ENCODE results near the gene CMKLR1. TPM values are rescaled to one million over a fixed set of nuclear protein-coding genes. Genes with fewer than 3 reads are reported as not detected.
A peak's percentile ranks its signal among the peaks of the same experiment; 100 is the strongest.

CMKLR1 gene
- total RNA-seq, 4 donors from 2014 or later = 0.19 to 5.7 (median 2.5) TPM

DNA sequence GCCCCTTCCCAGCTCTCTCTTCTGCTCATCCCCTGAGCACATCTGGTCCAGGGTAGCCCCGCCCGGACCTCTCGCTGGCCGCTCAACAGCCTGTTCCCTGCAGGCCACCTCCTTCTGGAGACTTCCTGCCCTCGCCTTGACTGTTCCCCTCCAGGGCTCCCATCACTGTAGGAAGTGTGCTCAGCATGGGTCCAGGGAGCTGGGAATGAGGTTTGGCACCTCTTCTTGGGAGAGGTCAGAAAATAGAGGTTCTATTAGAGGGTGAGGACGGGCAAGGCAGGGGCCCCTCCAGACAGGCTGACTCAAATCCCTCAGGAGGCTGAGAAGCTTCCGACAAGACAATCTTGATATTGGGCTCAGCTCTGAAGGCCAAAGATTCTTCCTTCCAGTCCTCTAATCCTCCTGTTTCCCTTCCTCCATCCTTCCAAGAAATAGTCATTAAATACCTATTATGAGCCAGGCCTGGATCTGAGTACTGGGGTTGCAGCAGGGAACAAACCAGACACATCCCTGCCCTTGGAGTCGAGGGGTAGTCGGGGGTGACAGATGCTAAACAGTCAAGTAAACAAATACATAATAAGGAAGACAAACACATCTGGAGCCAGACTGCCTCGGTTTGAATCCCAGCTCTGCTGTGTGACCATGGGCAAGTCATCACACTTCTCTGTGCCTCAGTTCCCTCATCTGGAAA, 30.6 kb downstream of the CMKLR1 start:
- Histone ChIP-seq H3K9me3 (no peaks in the 10 kb centered on the region), H3K4me1 (peaks cover 21 to 81% (median 40%) of the 10 kb centered on the region in 3 donors), H3K27ac (peak overlapping the region in 1 of 4 donors; percentile 27), H3K4me3 (no peak overlapping the region), H3K27me3 (peaks cover 0 to 25% (median 0%) of the 10 kb centered on the region in 4 donors), H3K36me3 (no peaks in the 10 kb centered on the region)
- 46 to 56% methylated on average over 4 to 5 of the region's 10 CpGs for WGBS, 2 donors
- intact Hi-C loops (cut with DNase I) = no loop called here
- no peak for DNase-seq
- TF ChIP-seq POLR2A (IDR thresholded peaks at IDR 0.05) (no peak), CTCF (IDR thresholded peaks at IDR 0.05) (no peak)

DNA sequence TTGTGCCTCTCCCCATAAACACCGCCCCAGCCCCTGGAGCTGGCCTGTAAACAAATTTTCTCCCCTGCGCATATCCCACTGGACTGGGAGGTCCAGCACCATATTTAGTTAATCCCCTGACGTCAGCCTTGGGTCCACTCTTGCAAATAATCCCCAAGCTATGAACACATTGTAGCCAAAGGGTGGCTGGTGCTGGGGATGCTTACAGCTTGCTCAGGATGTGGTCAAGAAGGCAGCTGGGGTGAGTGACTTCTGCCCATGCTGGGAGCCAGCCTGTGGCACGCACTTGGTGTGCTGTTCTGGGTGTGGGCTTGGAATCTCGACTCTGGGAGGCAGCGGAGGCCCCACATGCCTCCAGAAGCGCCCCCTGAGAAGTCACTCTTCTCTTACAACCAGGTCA, 32.1 kb downstream of the CMKLR1 start:
- H3K27me3 ChIP-seq = peaks cover 0 to 39% (median 0%) of the 10 kb centered on the region in 4 donors
- peak overlapping the region in 3 of 4 donors; percentile 57 to 83 (median 80) for H3K27ac ChIP-seq
- H3K4me1 ChIP-seq = peaks cover 21 to 81% (median 46%) of the 10 kb centered on the region in 3 donors
- 68 to 73% methylated on average over 6 of the region's 7 CpGs for WGBS, 2 donors
- no peak for DNase-seq
- no peaks in the 10 kb centered on the region for H3K36me3 ChIP-seq
- no peaks in the 10 kb centered on the region for H3K9me3 ChIP-seq
- intact Hi-C loops (cut with DNase I) = no loop called here
- TF ChIP-seq POLR2A (IDR thresholded peaks at IDR 0.05) = no peak
- no peak for TF ChIP-seq CTCF (IDR thresholded peaks at IDR 0.05)
- no peak overlapping the region for H3K4me3 ChIP-seq

- H3K27ac ChIP-seq = peak overlapping the region in 3 of 4 donors; percentile 57 to 83 (median 80)
- H3K27me3 ChIP-seq = peaks cover 0 to 44% (median 0%) of the 10 kb centered on the region in 4 donors
- intact Hi-C loops (cut with DNase I) = no loop called here
- no peak overlapping the region for H3K4me3 ChIP-seq
- no peaks in the 10 kb centered on the region for H3K36me3 ChIP-seq
- TF ChIP-seq POLR2A (IDR thresholded peaks at IDR 0.05) (no peak), CTCF (IDR thresholded peaks at IDR 0.05) (no peak)
- H3K4me1 ChIP-seq = peaks cover 21 to 78% (median 48%) of the 10 kb centered on the region in 3 donors
- no peak for DNase-seq
- WGBS, 2 donors = 69 to 81% methylated on average over 3 of the region's 3 CpGs
- H3K9me3 ChIP-seq = no peaks in the 10 kb centered on the region
Measured at GRCh38 chr12:108306506-108306905, 32.6 kb downstream of the CMKLR1 start.

GRCh38 chr12:108305991-108306501, 33.1 kb downstream of the CMKLR1 start:
- 23 to 32% methylated on average over 5 to 10 of the region's 10 CpGs for WGBS, 2 donors
- H3K4me1 ChIP-seq = peaks cover 21 to 76% (median 48%) of the 10 kb centered on the region in 3 donors

More at GRCh38 chr12:108305991-108306501, 33.1 kb downstream of the CMKLR1 start:
- peaks cover 0 to 47% (median 0%) of the 10 kb centered on the region in 4 donors for H3K27me3 ChIP-seq
- no peak for TF ChIP-seq POLR2A (IDR thresholded peaks at IDR 0.05)
- no peak for TF ChIP-seq CTCF (IDR thresholded peaks at IDR 0.05)
- H3K9me3 ChIP-seq = no peaks in the 10 kb centered on the region
- H3K4me3 ChIP-seq = peak overlapping the region in 2 of 4 donors; percentile 2 to 6
- intact Hi-C loops (cut with DNase I) = no loop called here
- DNase-seq = no peak
- peak overlapping the region; percentile 25 to 83 (median 68) for H3K27ac ChIP-seq
- H3K36me3 ChIP-seq = no peaks in the 10 kb centered on the region

Measured in esophagus squamous epithelium (tissue), 5 donors.